Measurements from ENCODE around the gene FAXDC2. TPM values are rescaled to one million over a fixed set of nuclear protein-coding genes. Genes with fewer than 3 reads are reported as not detected.

The FAXDC2 gene
- total and polyA plus RNA-seq, 2 of the 8 experiments (the other 6 are each of a cell fraction or from before 2014, with no cell fraction given) = 3.7 to 5.9 TPM

DNA sequence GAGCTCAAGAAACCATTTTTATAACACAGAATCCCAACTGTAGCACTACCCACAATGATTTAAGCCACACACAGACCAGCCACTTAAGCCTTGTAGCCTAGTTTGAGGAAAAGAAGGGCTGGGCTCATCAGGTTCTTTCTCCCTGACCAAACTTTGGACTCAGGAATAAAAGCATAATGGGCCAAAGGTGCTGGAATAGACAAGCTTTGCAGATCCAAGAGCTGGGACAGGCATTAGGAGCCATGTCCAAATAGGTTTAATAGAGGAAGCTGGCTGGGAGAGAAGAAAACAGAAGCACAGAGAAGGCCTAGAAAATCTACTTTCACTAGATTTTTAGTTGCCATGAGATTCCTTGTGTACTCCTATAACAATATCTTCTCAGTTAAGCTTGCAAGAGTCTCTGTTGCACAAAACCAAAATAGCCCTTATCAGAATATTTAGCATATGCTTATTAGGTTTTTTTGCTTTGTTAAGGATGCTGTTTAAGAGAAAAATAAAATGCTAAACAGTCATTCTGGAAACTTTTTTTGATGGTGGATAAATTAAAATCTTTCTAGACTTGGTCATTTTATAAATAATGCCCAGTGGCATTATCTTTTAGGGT lies 46.3 kb upstream of the FAXDC2 start (continued):
- no peak for TF ChIP-seq RAD21 (IDR thresholded peaks at IDR 0.05 in 1 of 2, conservative IDR thresholded peaks at IDR 0.05 in 1 of 2; ENCODE audit: low read depth in 2 of 2, low read length in 2 of 2)
- no peak for TF ChIP-seq YY1 (IDR thresholded peaks at IDR 0.05; ENCODE audit: low read depth, low read length)
